Activated CD8-positive, alpha-beta memory T cell treated with anti-CD3 and anti-CD28 coated beads, Interleukin-2, amount 10 ng/mL, durations not matched to agents 7 days and 5 days (primary cell): ENCODE data around the gene TSHZ1. TPM values are rescaled to one million over a fixed set of nuclear protein-coding genes. Genes with fewer than 3 reads are reported as not detected.

ENCODE experiments used
- ATAC-seq: fragments of 150-1000 bp; cut with Tn5 transposase; one replicate; pipeline ENCODE4 v1.10.0; 2021; ENCODE audit warnings: moderate library complexity
- CTCF ChIA-PET: fragments of 350-600 bp; sonication (Branson Sonifier 250); formaldehyde crosslinking; loops from one replicate; lab custom pipeline; 2021; ENCODE audit warnings: antibody characterized with exemption; lab: Charles Lee
- DNase-seq: peaks from one replicate; pipeline ENCODE4 v3.0.0-alpha.2; 2020
- H3K27ac Mint-ChIP-seq: one replicate; pipeline ENCODE4 v1.8.0; 2021; ENCODE audit warnings: mild to moderate bottlenecking, mixed read lengths
- H3K27me3 Mint-ChIP-seq: one replicate; pipeline ENCODE4 v1.8.0; 2021; ENCODE audit warnings: mixed read lengths
- H3K36me3 Mint-ChIP-seq: one replicate; pipeline ENCODE4 v1.8.0; 2021; ENCODE audit warnings: mild to moderate bottlenecking, mixed read lengths
- H3K4me1 Mint-ChIP-seq: one replicate; pipeline ENCODE4 v1.8.0; 2021; ENCODE audit warnings: mixed read lengths
- H3K4me3 Mint-ChIP-seq: one replicate; pipeline ENCODE4 v1.8.0; 2021; ENCODE audit warnings: mild to moderate bottlenecking, moderate library complexity, mixed read lengths
- H3K9me3 Mint-ChIP-seq: one replicate; pipeline ENCODE4 v1.8.0; 2022; ENCODE audit warnings: low read depth, mixed read lengths
- total RNA-seq, 2 experiments: library from RNA; stranded (reverse); gene quantifications; one replicate each; pipeline ENCODE4 v1.2.3, GENCODE V29; 2021

TSHZ1 gene
- total RNA-seq, 2 experiments from 2014 or later = 13.8 to 20.4 TPM

GRCh38 chr18:75214332-75214690 lies 3.7 kb downstream of the TSHZ1 start:
- Mint-ChIP-seq H3K4me3 (no peak overlapping the region), H3K27ac (no peak overlapping the region), H3K4me1 (peaks cover 58% of the 10 kb centered on the region), H3K36me3 (peaks cover 10% of the 10 kb centered on the region), H3K27me3 (no peaks in the 10 kb centered on the region), H3K9me3 (no peaks in the 10 kb centered on the region)
- DNase-seq (no peak), ATAC-seq (no peak)
- CTCF ChIA-PET = no interaction called here

- CTCF ChIA-PET = no interaction called here
- no peak for ATAC-seq
- no peaks in the 10 kb centered on the region for H3K27me3 Mint-ChIP-seq
Measured at GRCh38 chr18:75214766-75215510, 4.3 kb downstream of the TSHZ1 start.

GRCh38 chr18:75215663-75216062 lies 5.1 kb downstream of the TSHZ1 start:
- ATAC-seq (no peak), DNase-seq (no peak)
- Mint-ChIP-seq H3K4me3 (no peak overlapping the region), H3K36me3 (peaks cover 10% of the 10 kb centered on the region), H3K27ac (peak overlapping the region; percentile 59), H3K27me3 (no peaks in the 10 kb centered on the region), H3K4me1 (peaks cover 57% of the 10 kb centered on the region), H3K9me3 (no peaks in the 10 kb centered on the region)
- CTCF ChIA-PET = interaction anchor here (0.8 to 1.6 kb wide), 3 partner anchors 8 to 33 kb away, joined by 3 to 5 read pairs (median 4); no protein-coding TSS in a partner anchor

More at GRCh38 chr18:75214766-75215510, 4.3 kb downstream of the TSHZ1 start:
- H3K27ac Mint-ChIP-seq = peak overlapping the region; percentile 59
- H3K9me3 Mint-ChIP-seq = no peaks in the 10 kb centered on the region
- H3K36me3 Mint-ChIP-seq = peaks cover 10% of the 10 kb centered on the region
- peaks cover 59% of the 10 kb centered on the region for H3K4me1 Mint-ChIP-seq
- no peak for DNase-seq
- no peak overlapping the region for H3K4me3 Mint-ChIP-seq

GRCh38 chr18:75216212-75216910 lies 5.8 kb downstream of the TSHZ1 start:
- H3K4me1 Mint-ChIP-seq = peaks cover 57% of the 10 kb centered on the region
- peaks cover 8% of the 10 kb centered on the region for H3K36me3 Mint-ChIP-seq
- CTCF ChIA-PET = interaction anchor here (0.8 to 1.6 kb wide), 5 partner anchors 8 to 32 kb away, joined by 3 to 5 read pairs (median 4); no protein-coding TSS in a partner anchor
- H3K4me3 Mint-ChIP-seq = peak overlapping the region; percentile 69
- H3K9me3 Mint-ChIP-seq = no peaks in the 10 kb centered on the region
- no peak for DNase-seq
- ATAC-seq = peak; percentile 66
- peak overlapping the region; percentile 97 for H3K27ac Mint-ChIP-seq
- H3K27me3 Mint-ChIP-seq = no peaks in the 10 kb centered on the region

GRCh38 chr18:75216911-75217689 lies 6.5 kb downstream of the TSHZ1 start:
- H3K9me3 Mint-ChIP-seq = no peaks in the 10 kb centered on the region
- no peaks in the 10 kb centered on the region for H3K27me3 Mint-ChIP-seq
- DNase-seq (no peak), ATAC-seq (no peak)
- peak overlapping the region; percentile 69 for H3K4me3 Mint-ChIP-seq
- CTCF ChIA-PET = interaction anchor here (0.9 to 1.6 kb wide), 3 partner anchors 11 to 31 kb away, joined by 3 to 5 read pairs (median 4); no protein-coding TSS in a partner anchor
- H3K4me1 Mint-ChIP-seq = peaks cover 60% of the 10 kb centered on the region
- peaks cover 8% of the 10 kb centered on the region for H3K36me3 Mint-ChIP-seq
- peak overlapping the region; percentile 97 for H3K27ac Mint-ChIP-seq

GRCh38 chr18:75218065-75218923 lies 7.7 kb downstream of the TSHZ1 start:
- Mint-ChIP-seq H3K27me3 (no peaks in the 10 kb centered on the region), H3K4me3 (no peak overlapping the region), H3K27ac (no peak overlapping the region), H3K9me3 (no peaks in the 10 kb centered on the region), H3K36me3 (peaks cover 4% of the 10 kb centered on the region), H3K4me1 (peaks cover 55% of the 10 kb centered on the region)
- no peak for DNase-seq
- ATAC-seq = no peak
- CTCF ChIA-PET = no interaction called here

- Mint-ChIP-seq H3K27me3 (no peaks in the 10 kb centered on the region), H3K4me3 (no peak overlapping the region), H3K4me1 (peaks cover 47% of the 10 kb centered on the region), H3K36me3 (peaks cover 1% of the 10 kb centered on the region), H3K27ac (no peak overlapping the region), H3K9me3 (no peaks in the 10 kb centered on the region)
- CTCF ChIA-PET = no interaction called here
- no peak for DNase-seq
- no peak for ATAC-seq
Measured at GRCh38 chr18:75219745-75220375, 9.3 kb downstream of the TSHZ1 start.

GRCh38 chr18:75220551-75221355 lies 10.2 kb downstream of the TSHZ1 start:
- Mint-ChIP-seq H3K4me1 (peaks cover 38% of the 10 kb centered on the region), H3K9me3 (no peaks in the 10 kb centered on the region), H3K27me3 (no peaks in the 10 kb centered on the region), H3K36me3 (peaks cover 3% of the 10 kb centered on the region), H3K4me3 (no peak overlapping the region), H3K27ac (no peak overlapping the region)
- DNase-seq (no peak), ATAC-seq (no peak)
- CTCF ChIA-PET = no interaction called here

GRCh38 chr18:75221397-75221796 lies 10.8 kb downstream of the TSHZ1 start:
- DNase-seq (no peak), ATAC-seq (no peak)
- Mint-ChIP-seq H3K27ac (no peak overlapping the region), H3K4me1 (peaks cover 34% of the 10 kb centered on the region), H3K9me3 (no peaks in the 10 kb centered on the region), H3K4me3 (no peak overlapping the region), H3K27me3 (no peaks in the 10 kb centered on the region), H3K36me3 (peaks cover 3% of the 10 kb centered on the region)
- CTCF ChIA-PET = no interaction called here

- CTCF ChIA-PET = no interaction called here
- Mint-ChIP-seq H3K4me1 (peaks cover 32% of the 10 kb centered on the region), H3K4me3 (no peak overlapping the region)
Measured at GRCh38 chr18:75221897-75222296, 11.3 kb downstream of the TSHZ1 start.

GRCh38 chr18:75222407-75222806 lies 11.8 kb downstream of the TSHZ1 start:
- H3K9me3 Mint-ChIP-seq = no peaks in the 10 kb centered on the region
- peaks cover 2% of the 10 kb centered on the region for H3K36me3 Mint-ChIP-seq
- peaks cover 31% of the 10 kb centered on the region for H3K4me1 Mint-ChIP-seq
- H3K27ac Mint-ChIP-seq = no peak overlapping the region
- CTCF ChIA-PET = no interaction called here
- no peak overlapping the region for H3K4me3 Mint-ChIP-seq
- no peak for DNase-seq
- no peak for ATAC-seq
- H3K27me3 Mint-ChIP-seq = no peaks in the 10 kb centered on the region

More at GRCh38 chr18:75221897-75222296, 11.3 kb downstream of the TSHZ1 start:
- ATAC-seq = peak; percentile 47
- no peaks in the 10 kb centered on the region for H3K9me3 Mint-ChIP-seq
- no peaks in the 10 kb centered on the region for H3K27me3 Mint-ChIP-seq
- no peak for DNase-seq
- peaks cover 2% of the 10 kb centered on the region for H3K36me3 Mint-ChIP-seq
- no peak overlapping the region for H3K27ac Mint-ChIP-seq
